ENCODE measurements around the gene LCN2. TPM values are rescaled to one million over a fixed set of nuclear protein-coding genes. Genes with fewer than 3 reads are reported as not detected.

LCN2 gene
- total and polyA plus RNA-seq, 9 of the 15 experiments (the other 6 are each of a cell fraction or from before 2014, with no cell fraction given) = 0.10 to 1.2 (median 0.44) TPM; not detected in 1

- TF ChIP-seq MGA (IDR thresholded peaks at IDR 0.05) = no peak
- 0 out of 2 replicates have a peak, but pooled peaks have one; percentile 17 for TF ChIP-seq ZNF445 (CRISPR knock-in tag; IDR thresholded peaks at IDR 0.05; ENCODE audit: low read depth)
- TF ChIP-seq ZNF695 (CRISPR knock-in tag; IDR thresholded peaks at IDR 0.05) = no peak
- no peak for TF ChIP-seq ZBTB43 (CRISPR knock-in tag; IDR thresholded peaks at IDR 0.05)
- no peak for TF ChIP-seq KAT8 (IDR thresholded peaks at IDR 0.05; ENCODE audit: low read depth)
- TF ChIP-seq ZNF133 (CRISPR knock-in tag; IDR thresholded peaks at IDR 0.05) = no peak
- no peak for TF ChIP-seq ZNF551 (CRISPR knock-in tag; IDR thresholded peaks at IDR 0.05)
- no peak for TF ChIP-seq ATF7 (IDR thresholded peaks at IDR 0.05)
- TF ChIP-seq CCAR2 (IDR thresholded peaks at IDR 0.05; ENCODE audit: low read depth, low read length) = no peak
- TF ChIP-seq ZNF324 (CRISPR knock-in tag; IDR thresholded peaks at IDR 0.05) = no peak; the same call in 1 of the 2 replicates
- no peak for TF ChIP-seq TFAM (CRISPR knock-in tag; conservative IDR thresholded peaks at IDR 0.05)
- TF ChIP-seq ZEB2 (IDR thresholded peaks at IDR 0.05) = no peak
- peak; percentile 73 for TF ChIP-seq MYC (IDR thresholded peaks at IDR 0.05; ENCODE audit: low read depth, low read length)
- 0 out of 2 replicates have a peak, but pooled peaks have one; percentile 33 for TF ChIP-seq MYC (CRISPR knock-in tag; IDR thresholded peaks at IDR 0.05; ENCODE audit: borderline replicate concordance, low read depth)
Observed at GRCh38 chr9:128159784-128160602, 10.7 kb downstream of the LCN2 start, which contains the start of gene BBLN (continued).
